PFSK-1 (cell line): ENCODE results near the gene PNLDC1.

ENCODE experiments used
- POLR2AphosphoS5 ChIP-seq: IDR thresholded peaks from 2 replicates; pipeline ENCODE4 v1.6.1; 2012; ENCODE audit warnings: low read depth, mild to moderate bottlenecking, control low read depth, low read length, moderate library complexity
- SIN3A ChIP-seq: IDR thresholded peaks from 2 replicates; pipeline ENCODE4 v1.6.1; 2012; ENCODE audit warnings: mild to moderate bottlenecking, low read length, moderate library complexity, borderline replicate concordance; ENCODE audit not compliant: insufficient read depth
- TAF1 ChIP-seq: IDR thresholded peaks from 2 replicates; pipeline ENCODE4 v1.6.1; 2012; ENCODE audit warnings: low read length, control low read depth, borderline replicate concordance; ENCODE audit not compliant: insufficient read depth
- TF ChIP-seq, protein P1 (sequence below), 2 experiments: IDR thresholded peaks; 2 replicates each; pipeline versions ENCODE4 v1.6.1 to v1.8.0; 2011 to 2012; ENCODE audit warnings: low read depth in 2 of 2, low read length in 2 of 2, control low read depth in 1 of 2, inconsistent platforms in 1 of 2, mild to moderate bottlenecking in 1 of 2, moderate library complexity in 1 of 2; ENCODE audit not compliant: insufficient read depth in 1 of 2

- TF ChIP-seq POLR2AphosphoS5: no peak
- no peak for TF ChIP-seq TAF1
- TF ChIP-seq, protein P1, sequence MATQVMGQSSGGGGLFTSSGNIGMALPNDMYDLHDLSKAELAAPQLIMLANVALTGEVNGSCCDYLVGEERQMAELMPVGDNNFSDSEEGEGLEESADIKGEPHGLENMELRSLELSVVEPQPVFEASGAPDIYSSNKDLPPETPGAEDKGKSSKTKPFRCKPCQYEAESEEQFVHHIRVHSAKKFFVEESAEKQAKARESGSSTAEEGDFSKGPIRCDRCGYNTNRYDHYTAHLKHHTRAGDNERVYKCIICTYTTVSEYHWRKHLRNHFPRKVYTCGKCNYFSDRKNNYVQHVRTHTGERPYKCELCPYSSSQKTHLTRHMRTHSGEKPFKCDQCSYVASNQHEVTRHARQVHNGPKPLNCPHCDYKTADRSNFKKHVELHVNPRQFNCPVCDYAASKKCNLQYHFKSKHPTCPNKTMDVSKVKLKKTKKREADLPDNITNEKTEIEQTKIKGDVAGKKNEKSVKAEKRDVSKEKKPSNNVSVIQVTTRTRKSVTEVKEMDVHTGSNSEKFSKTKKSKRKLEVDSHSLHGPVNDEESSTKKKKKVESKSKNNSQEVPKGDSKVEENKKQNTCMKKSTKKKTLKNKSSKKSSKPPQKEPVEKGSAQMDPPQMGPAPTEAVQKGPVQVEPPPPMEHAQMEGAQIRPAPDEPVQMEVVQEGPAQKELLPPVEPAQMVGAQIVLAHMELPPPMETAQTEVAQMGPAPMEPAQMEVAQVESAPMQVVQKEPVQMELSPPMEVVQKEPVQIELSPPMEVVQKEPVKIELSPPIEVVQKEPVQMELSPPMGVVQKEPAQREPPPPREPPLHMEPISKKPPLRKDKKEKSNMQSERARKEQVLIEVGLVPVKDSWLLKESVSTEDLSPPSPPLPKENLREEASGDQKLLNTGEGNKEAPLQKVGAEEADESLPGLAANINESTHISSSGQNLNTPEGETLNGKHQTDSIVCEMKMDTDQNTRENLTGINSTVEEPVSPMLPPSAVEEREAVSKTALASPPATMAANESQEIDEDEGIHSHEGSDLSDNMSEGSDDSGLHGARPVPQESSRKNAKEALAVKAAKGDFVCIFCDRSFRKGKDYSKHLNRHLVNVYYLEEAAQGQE (IDR thresholded peaks at IDR 0.05; ENCODE audit: insufficient read depth in 1 of 2, low read depth in 2 of 2, low read length in 2 of 2): no peak
- TF ChIP-seq SIN3A: no peak
Observed at GRCh38 chr6:159808647-159809046, 8.6 kb downstream of the PNLDC1 start.
